ENCODE data around the gene MRTO4. TPM values are rescaled to one million over a fixed set of nuclear protein-coding genes. Genes with fewer than 3 reads are reported as not detected.
"Not testable (repeated sequence)": the region's sequence is repeated elsewhere in the genome, so short reads cannot be mapped to it uniquely, and the experiment has no call there.

The MRTO4 gene
- polyA plus RNA-seq, 1 of the 3 experiments (the other 2 are of a cell fraction), result 48.4 TPM

- TF ChIP-seq REST (IDR thresholded peaks at IDR 0.05; ENCODE audit: low read depth, low read length) (no peak), YY1 (IDR thresholded peaks at IDR 0.05; ENCODE audit: low read depth) (no peak), GATA2 (CRISPR knock-in tag; IDR thresholded peaks at IDR 0.05) (no peak), TEAD4 (IDR thresholded peaks at IDR 0.05; ENCODE audit: borderline replicate concordance, insufficient read depth) (no peak), MEF2A (IDR thresholded peaks at IDR 0.05; ENCODE audit: borderline replicate concordance, low read depth) (no peak), EP300 (IDR thresholded peaks at IDR 0.05; ENCODE audit: borderline replicate concordance in 1 of 2, low read depth in 1 of 2, low read length in 1 of 2) (no peak)
These were observed 21.7 kb downstream of the MRTO4 start (continued) for GRCh38 chr1:19273106-19273843.

GRCh38 chr1:19273844-19274531, 22.4 kb downstream of the MRTO4 start:
- H3K27me3 ChIP-seq (ENCODE audit: insufficient read depth); H3K4me1 ChIP-seq (ENCODE audit: control insufficient read depth in 1 of 2, insufficient read depth in 2 of 2, low read depth in 1 of 2, low read length in 1 of 2); H3K27ac ChIP-seq (ENCODE audit: low read depth in 2 of 2, low read length in 1 of 2); H3K4me3 ChIP-seq (ENCODE audit: low read depth in 2 of 2, low read length in 1 of 2); H2AFZ ChIP-seq (ENCODE audit: low read depth); H3K9me2 ChIP-seq; H3K4me2 ChIP-seq; CTCF ChIA-PET; H3K9ac ChIP-seq; POLR2A ChIA-PET; DNase-seq; H3K36me3 ChIP-seq (replicated peaks in 1 of 2; ENCODE audit: control insufficient read depth in 1 of 2, insufficient read depth in 2 of 2, low read length in 1 of 2); H3F3A ChIP-seq (replicated peaks; ENCODE audit: insufficient read depth); H4K20me1 ChIP-seq (ENCODE audit: insufficient read depth); H3K9me3 ChIP-seq; H3K79me2 ChIP-seq (ENCODE audit: insufficient read depth): not testable (repeated sequence)
- WGBS (ENCODE audit: low lambda C conversion rate), result 92% methylated on average over 19 of the region's 66 CpGs

- TF ChIP-seq EZH2phosphoT487 (IDR thresholded peaks at IDR 0.05; ENCODE audit: borderline replicate concordance, low read depth), result no peak
- TF ChIP-seq TAF1 (IDR thresholded peaks at IDR 0.05; ENCODE audit: borderline replicate concordance, low read depth, low read length), result no peak
- Histone ChIP-seq H3K27me3 (ENCODE audit: insufficient read depth) (no peaks in the 10 kb centered on the region), H4K20me1 (ENCODE audit: insufficient read depth) (no peaks in the 10 kb centered on the region), H3K27ac (ENCODE audit: low read depth in 2 of 2, low read length in 1 of 2) (no peak overlapping the region), H3K4me3 (ENCODE audit: low read depth in 2 of 2, low read length in 1 of 2) (no peak overlapping the region), H3K4me2 (no peak overlapping the region), H3K9ac (no peak overlapping the region), H3K4me1 (ENCODE audit: control insufficient read depth in 1 of 2, insufficient read depth in 2 of 2, low read depth in 1 of 2, low read length in 1 of 2) (no peaks in the 10 kb centered on the region), H3F3A (replicated peaks; ENCODE audit: insufficient read depth) (no peaks in the 10 kb centered on the region), H3K9me2 (no peaks in the 10 kb centered on the region), H3K79me2 (ENCODE audit: insufficient read depth) (no peaks in the 10 kb centered on the region), H3K9me3 (no peaks in the 10 kb centered on the region; the same call in 1 of the 2 replicates), H3K36me3 (replicated peaks in 1 of 2; ENCODE audit: control insufficient read depth in 1 of 2, insufficient read depth in 2 of 2, low read length in 1 of 2) (peaks cover 0 to 7% of the 10 kb centered on the region in 2 experiments), H2AFZ (ENCODE audit: low read depth) (no peak overlapping the region)
- CTCF ChIA-PET, result no interaction called here
- no peak for DNase-seq
- POLR2A ChIA-PET, result no interaction called here
- 88% methylated on average over 5 of the region's 5 CpGs for WGBS (ENCODE audit: low lambda C conversion rate)
These were observed 23.0 kb downstream of the MRTO4 start for GRCh38 chr1:19274636-19275035.

Measured in SK-N-SH (cell line).